ENCODE data around the gene DGAT2L6. TPM values are rescaled to one million over a fixed set of nuclear protein-coding genes. Genes with fewer than 3 reads are reported as not detected.

Gene DGAT2L6
- total and polyA plus RNA-seq, 2 experiments from 2014 or later: not detected

DNA sequence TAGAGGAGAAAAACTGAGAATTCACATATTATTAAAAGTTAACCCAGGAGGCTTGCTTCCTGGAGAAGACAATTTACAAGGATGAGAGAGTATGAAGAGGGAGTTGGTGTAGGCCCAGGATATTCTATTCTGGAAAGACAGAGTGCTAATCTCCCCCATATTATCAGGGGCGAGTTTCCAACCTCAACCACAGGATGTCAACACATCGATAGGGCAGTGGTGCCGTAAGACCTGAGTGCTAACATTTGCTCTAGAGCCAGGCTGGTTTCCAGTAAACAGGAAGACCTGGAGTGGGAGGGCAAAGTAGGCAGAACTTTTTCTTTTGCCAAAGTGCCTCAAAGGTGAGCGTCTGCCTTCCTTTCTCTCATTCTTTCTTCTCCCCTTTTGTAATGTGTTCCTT lies 54.4 kb downstream of the DGAT2L6 start (continued):
- TF ChIP-seq ZNF462 (CRISPR knock-in tag; IDR thresholded peaks at IDR 0.05) (no peak), EZH2 (IDR thresholded peaks at IDR 0.05; ENCODE audit: low read depth, unreplicated experiment) (no peak), NANOG (IDR thresholded peaks at IDR 0.05; ENCODE audit: borderline replicate concordance) (no peak)

- DNase-seq (ENCODE audit: low spot score) (no peak), ATAC-seq (no peak)
- no peaks in the 10 kb centered on the region for H3K9me3 Mint-ChIP-seq
- H3K36me3 Mint-ChIP-seq (ENCODE audit: low read depth): no peaks in the 10 kb centered on the region
- Histone ChIP-seq H3F3A (replicated peaks; ENCODE audit: low read depth) (no peaks in the 10 kb centered on the region), H4K20me1 (replicated peaks; ENCODE audit: insufficient read depth) (no peaks in the 10 kb centered on the region), H3K27ac (ENCODE audit: low read depth) (no peak within 1 kb of the TSS), H3K9me2 (ENCODE audit: insufficient read depth) (no peaks in the 10 kb centered on the region), H2AFZ (no peak within 1 kb of the TSS), H3K36me3 (ENCODE audit: insufficient read depth) (no peaks in the 10 kb centered on the region), H3K4me3 (no peak within 1 kb of the TSS), H3K4me1 (ENCODE audit: insufficient read depth) (no peaks in the 10 kb centered on the region), H3K4me2 (no peak within 1 kb of the TSS), H3K79me2 (replicated peaks; ENCODE audit: insufficient read depth) (no peaks in the 10 kb centered on the region), H3K27me3 (ENCODE audit: insufficient read depth) (no peaks in the 10 kb centered on the region)
- TF ChIP-seq, protein P1, sequence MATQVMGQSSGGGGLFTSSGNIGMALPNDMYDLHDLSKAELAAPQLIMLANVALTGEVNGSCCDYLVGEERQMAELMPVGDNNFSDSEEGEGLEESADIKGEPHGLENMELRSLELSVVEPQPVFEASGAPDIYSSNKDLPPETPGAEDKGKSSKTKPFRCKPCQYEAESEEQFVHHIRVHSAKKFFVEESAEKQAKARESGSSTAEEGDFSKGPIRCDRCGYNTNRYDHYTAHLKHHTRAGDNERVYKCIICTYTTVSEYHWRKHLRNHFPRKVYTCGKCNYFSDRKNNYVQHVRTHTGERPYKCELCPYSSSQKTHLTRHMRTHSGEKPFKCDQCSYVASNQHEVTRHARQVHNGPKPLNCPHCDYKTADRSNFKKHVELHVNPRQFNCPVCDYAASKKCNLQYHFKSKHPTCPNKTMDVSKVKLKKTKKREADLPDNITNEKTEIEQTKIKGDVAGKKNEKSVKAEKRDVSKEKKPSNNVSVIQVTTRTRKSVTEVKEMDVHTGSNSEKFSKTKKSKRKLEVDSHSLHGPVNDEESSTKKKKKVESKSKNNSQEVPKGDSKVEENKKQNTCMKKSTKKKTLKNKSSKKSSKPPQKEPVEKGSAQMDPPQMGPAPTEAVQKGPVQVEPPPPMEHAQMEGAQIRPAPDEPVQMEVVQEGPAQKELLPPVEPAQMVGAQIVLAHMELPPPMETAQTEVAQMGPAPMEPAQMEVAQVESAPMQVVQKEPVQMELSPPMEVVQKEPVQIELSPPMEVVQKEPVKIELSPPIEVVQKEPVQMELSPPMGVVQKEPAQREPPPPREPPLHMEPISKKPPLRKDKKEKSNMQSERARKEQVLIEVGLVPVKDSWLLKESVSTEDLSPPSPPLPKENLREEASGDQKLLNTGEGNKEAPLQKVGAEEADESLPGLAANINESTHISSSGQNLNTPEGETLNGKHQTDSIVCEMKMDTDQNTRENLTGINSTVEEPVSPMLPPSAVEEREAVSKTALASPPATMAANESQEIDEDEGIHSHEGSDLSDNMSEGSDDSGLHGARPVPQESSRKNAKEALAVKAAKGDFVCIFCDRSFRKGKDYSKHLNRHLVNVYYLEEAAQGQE (IDR thresholded peaks at IDR 0.05; ENCODE audit: unreplicated experiment): no peak
- TF ChIP-seq ZNF462 (CRISPR knock-in tag; IDR thresholded peaks at IDR 0.05) (no peak), ZNF331 (CRISPR knock-in tag; IDR thresholded peaks at IDR 0.05; ENCODE audit: low read depth) (no peak), ZNF114 (CRISPR knock-in tag; IDR thresholded peaks at IDR 0.05) (no peak)
- no peak within 1 kb of the TSS for H3K4me3 Mint-ChIP-seq
- peaks cover 2% of the 10 kb centered on the region for H3K27me3 Mint-ChIP-seq (ENCODE audit: insufficient read depth, low read depth, poor library complexity)
- no peak within 1 kb of the TSS for H3K27ac Mint-ChIP-seq
- no peaks in the 10 kb centered on the region; the same call in 2 of the 3 replicates for H3K4me1 Mint-ChIP-seq
These were observed 57.1 kb downstream of the DGAT2L6 start, which contains the start of gene AWAT1 for GRCh38 chrX:70234355-70234754. TSS of gene AWAT1 (plus strand) at chrX:70234655. CDS start at chrX:70234696, 41 bp downstream.

Data from GM23338 (cell line).